DMS 273 treated with DMSO at 0.1 percent for 48 hours (cell line): Measurements from ENCODE around the gene LPA.
"Not testable (repeated sequence)": the region's sequence is repeated elsewhere in the genome, so short reads cannot be mapped to it uniquely, and the experiment has no call there.

ENCODE experiments used
- DNase-seq: peaks from one replicate; lab custom pipeline; 2025; lab: John Stamatoyannopoulos, UW

The LPA gene, protein sequence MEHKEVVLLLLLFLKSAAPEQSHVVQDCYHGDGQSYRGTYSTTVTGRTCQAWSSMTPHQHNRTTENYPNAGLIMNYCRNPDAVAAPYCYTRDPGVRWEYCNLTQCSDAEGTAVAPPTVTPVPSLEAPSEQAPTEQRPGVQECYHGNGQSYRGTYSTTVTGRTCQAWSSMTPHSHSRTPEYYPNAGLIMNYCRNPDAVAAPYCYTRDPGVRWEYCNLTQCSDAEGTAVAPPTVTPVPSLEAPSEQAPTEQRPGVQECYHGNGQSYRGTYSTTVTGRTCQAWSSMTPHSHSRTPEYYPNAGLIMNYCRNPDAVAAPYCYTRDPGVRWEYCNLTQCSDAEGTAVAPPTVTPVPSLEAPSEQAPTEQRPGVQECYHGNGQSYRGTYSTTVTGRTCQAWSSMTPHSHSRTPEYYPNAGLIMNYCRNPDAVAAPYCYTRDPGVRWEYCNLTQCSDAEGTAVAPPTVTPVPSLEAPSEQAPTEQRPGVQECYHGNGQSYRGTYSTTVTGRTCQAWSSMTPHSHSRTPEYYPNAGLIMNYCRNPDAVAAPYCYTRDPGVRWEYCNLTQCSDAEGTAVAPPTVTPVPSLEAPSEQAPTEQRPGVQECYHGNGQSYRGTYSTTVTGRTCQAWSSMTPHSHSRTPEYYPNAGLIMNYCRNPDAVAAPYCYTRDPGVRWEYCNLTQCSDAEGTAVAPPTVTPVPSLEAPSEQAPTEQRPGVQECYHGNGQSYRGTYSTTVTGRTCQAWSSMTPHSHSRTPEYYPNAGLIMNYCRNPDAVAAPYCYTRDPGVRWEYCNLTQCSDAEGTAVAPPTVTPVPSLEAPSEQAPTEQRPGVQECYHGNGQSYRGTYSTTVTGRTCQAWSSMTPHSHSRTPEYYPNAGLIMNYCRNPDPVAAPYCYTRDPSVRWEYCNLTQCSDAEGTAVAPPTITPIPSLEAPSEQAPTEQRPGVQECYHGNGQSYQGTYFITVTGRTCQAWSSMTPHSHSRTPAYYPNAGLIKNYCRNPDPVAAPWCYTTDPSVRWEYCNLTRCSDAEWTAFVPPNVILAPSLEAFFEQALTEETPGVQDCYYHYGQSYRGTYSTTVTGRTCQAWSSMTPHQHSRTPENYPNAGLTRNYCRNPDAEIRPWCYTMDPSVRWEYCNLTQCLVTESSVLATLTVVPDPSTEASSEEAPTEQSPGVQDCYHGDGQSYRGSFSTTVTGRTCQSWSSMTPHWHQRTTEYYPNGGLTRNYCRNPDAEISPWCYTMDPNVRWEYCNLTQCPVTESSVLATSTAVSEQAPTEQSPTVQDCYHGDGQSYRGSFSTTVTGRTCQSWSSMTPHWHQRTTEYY (N-terminal part only)

DNA sequence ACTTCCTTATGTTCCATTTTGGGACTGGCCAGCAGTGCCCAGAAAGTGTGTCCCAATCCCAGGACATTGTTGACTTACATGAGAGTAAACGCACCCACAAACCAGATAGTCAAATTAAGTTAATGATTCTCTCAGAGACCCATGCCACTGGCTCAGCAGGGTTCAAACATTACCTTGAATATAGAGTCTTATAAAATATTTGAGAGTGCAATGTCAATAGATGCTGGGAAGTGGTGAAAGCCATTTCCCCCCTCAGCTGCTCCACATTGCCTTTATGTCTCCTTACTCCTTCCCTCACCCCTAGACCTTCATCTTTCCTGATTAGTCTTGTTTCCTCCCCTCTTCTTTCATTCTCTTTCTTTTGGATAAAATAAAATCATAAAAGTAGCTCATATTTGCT is at the start of gene LPA:
Gene LPA, minus strand, starts transcription at position 78 of the 400 bp plus-strand sequence. Its CDS starts 61 bp downstream, at position 17.
- DNase-seq: not testable (repeated sequence)

GRCh38 chr6:160708993-160709392 is 44.9 kb upstream of the LPA start:
- not testable (repeated sequence) for DNase-seq

GRCh38 chr6:160704688-160705087 is 40.6 kb upstream of the LPA start:
- not testable (repeated sequence) for DNase-seq

GRCh38 chr6:160701918-160702680 is 38.0 kb upstream of the LPA start, which contains the start of gene PLG:
PLG (plus strand) TSS chr6:160702244; CDS start chr6:160702305, 61 bp downstream.
- not testable (repeated sequence) for DNase-seq

- DNase-seq: no peak
These were observed 33.8 kb upstream of the LPA start for GRCh38 chr6:160697826-160698225.

DNA sequence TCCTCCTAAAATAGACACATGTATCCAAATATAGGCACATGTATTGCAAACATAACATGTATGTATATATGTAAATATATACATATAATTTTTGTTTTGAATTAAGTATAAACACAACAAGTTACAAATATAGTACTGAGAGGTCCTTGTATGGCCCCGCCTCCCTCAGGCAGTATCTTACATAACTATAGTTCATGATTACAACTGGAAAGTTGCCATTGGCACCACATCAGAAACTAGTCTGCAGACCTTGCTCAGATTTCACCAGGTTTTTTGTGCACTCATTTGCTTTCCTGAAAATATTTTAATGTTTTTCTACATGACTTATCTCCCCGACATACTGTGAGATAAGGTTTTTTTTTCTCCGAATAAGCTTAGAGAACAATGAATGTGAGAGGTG is 32.8 kb upstream of the LPA start:
- not testable (repeated sequence) for DNase-seq

- not testable (repeated sequence) for DNase-seq
These were observed 31.5 kb upstream of the LPA start for GRCh38 chr6:160695622-160696021.

DNA sequence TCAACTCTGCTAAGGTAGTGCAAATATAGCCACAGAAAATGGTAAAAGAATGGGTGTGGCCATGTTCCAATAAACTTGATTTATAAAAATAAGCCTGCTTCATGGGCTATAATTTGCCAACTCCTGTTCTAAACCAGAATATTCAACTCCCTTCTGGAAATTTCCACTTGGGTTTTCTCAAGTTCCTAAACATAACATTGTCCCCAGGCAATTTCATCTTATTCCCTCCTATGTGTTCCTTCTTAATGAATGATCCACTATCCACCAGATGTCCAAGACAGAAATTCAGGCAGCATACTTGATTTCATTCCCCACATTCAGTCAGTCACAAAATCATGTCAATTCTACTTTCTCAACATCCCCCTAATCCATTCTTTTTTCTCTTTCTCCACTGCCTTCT is 30.9 kb upstream of the LPA start:
- DNase-seq: not testable (repeated sequence)

GRCh38 chr6:160692369-160692959 is 28.4 kb upstream of the LPA start:
- no peak for DNase-seq

GRCh38 chr6:160691617-160692016 is 27.5 kb upstream of the LPA start:
- no peak for DNase-seq

DNA sequence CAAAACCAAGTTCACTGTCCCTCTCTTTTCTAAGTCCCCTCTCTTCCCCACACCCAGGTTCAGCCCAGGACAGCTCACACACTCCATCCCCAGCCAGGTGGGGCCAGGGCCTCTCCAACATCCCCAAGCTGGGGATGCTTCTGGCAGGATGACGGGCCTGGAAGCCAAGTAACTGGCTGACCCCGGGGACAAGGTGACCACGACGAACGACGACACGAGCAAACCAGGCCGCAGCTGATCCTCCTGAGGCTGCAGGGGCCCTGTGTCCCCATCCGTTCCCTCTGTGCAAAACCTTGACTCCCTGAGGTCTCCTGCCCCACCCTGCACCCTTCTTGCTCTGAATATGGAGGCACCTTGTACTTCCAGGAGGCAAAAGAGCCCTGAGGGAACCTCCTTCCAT is 26.4 kb upstream of the LPA start:
- DNase-seq: no peak

DNA sequence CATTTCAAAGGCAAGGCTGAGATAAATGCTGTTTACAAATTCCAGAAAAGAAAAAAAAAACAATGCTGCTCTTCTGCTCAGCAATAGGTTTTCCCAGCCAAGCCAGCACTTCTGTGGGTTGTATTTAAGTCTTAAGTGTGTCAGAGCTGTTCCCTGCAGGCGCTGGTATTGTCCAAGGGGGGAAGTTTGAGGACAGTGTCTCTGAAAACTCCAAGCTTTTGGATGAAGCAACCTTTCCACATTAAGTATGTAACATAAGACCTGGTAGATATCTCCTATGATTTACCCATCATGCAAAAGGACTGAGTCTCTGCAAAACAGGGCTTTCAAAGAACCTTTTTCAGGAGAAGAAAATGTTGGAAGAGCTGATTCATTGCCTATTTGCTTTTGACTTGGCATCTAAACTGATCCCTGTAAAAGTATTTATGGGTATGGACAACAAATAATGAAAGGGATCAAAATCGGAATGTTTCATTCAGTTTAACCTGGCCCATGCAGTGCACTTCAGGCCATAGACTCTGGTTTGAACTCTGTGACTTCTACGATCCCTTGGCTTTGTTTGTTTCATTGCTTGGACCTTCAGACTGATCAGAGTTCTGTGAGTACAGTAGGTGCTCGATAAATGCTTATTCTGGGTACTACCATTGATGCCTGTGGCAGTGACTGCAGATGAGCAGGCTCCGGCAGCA is 21.8 kb upstream of the LPA start:
- DNase-seq: no peak

DNA sequence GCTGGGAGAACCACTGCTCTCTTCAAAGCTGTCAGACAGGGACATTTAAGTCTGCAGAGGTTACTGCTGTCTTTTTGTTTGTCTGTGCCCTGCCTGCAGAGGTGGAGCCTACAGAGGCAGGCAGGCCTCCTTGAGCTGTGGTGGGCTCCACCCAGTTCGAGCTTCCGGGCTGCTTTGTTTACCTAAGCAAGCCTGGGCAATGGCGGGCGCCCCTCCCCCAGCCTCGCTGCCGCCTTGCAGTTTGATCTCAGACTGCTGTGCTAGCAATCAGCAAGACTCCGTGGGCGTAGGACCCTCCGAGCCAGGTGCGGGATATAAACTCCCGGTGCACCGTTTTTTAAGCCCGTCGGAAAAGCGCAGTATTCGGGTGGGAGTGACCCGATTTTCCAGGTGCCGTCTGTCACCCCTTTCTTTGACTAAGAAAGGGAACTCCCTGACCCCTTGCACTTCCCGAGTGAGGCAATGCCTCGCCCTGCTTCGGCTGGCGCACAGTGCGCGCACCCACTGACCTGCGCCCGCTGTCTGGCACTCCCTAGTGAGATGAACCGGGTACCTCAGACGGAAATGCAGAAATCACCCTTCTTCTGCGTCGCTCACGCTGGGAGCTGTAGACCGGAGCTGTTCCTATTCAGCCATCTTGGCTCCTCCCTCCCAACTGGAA is 21.2 kb upstream of the LPA start:
- not testable (repeated sequence) for DNase-seq

GRCh38 chr6:160679402-160679769 is 15.3 kb upstream of the LPA start:
- DNase-seq: no peak

DNA sequence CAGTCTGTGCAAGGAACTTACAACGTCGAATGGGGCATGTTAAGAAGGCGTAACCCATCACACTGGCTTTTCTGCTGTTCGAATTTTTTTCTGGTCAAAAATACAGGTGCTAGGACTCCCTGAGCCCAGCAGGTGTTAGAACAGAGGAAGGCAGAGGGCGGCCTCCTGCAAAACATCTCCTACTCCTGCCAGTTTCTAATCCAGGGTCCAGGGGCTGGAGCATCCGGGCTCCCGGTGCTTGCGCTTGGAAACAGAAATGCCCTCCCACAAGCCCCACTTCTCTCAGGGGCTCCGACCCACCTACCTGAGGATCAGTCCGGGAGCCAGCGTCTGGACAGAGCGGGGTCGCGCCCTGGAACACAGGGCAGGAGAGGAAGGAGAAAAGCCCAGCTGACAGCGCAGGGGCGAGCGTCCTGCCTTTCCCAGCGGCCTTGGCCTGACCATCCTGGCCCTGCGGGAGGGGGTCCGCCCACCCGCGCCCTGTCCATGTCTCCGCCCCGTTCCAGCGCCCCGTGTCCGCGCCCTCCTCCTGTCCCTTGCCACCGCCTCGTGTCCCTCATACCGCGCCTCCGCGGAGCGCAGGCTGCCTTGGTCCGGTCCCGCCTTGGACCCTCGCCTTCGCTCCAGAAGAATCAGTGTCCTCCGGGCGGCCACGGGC is 14.8 kb upstream of the LPA start:
- no peak for DNase-seq

GRCh38 chr6:160678230-160678629 is 14.2 kb upstream of the LPA start:
- DNase-seq: no peak

DNA sequence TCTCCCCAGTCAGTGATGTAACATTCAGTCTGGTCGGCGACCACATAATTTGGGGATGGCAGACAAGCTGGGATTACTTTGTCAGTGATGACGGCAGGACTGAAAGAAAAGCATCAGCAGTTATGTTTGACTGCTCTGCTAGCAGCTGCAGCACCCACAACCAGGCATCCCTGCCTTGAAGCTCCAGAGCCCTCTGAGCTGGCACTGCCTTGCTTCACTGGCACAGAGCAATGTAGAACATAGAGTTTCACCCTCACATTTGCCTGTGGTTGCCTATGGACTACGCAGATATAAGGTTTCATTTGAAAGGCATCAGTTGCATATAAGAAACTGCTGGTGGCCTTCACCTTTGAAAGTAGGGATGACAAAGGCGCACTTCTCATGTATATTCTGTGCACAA is 12.3 kb upstream of the LPA start:
- not testable (repeated sequence) for DNase-seq

DNA sequence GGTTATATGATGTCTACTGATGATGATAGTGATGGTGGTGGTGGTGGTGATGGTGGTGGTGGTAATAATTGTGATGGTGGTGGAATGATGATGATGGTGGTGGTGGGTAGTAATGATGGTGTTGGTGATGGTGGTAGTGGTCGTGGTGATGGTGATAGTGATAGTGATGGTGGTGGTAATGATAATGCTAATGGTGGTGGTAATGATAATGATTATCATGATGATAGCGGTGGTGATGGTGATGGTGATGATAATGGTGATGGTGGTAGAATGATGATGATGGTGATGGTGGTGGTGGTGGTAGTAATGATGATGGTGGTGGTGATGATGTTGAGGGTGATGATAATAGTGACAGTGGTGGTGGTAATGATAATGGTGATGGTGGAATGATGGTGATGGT is 4.5 kb upstream of the LPA start:
- DNase-seq: no peak
